ENCODE results near the gene LOXL3. TPM values are rescaled to one million over a fixed set of nuclear protein-coding genes. Genes with fewer than 3 reads are reported as not detected.
A peak's percentile ranks its signal among the peaks of the same experiment; 100 is the strongest.

The LOXL3 gene
- polyA plus RNA-seq, 10 donors: 6.4 to 9.8 (median 7.6) TPM

GRCh38 chr2:74551942-74552913 lies 1.5 kb downstream of the LOXL3 start:
- no peak for DNase-seq

GRCh38 chr2:74551530-74551929 lies 2.2 kb downstream of the LOXL3 start:
- no peak for DNase-seq

- DNase-seq: no peak
Observed at GRCh38 chr2:74550231-74550630, 3.5 kb downstream of the LOXL3 start.

- peak in 2 of 3 donors; percentile 47 to 79 for DNase-seq
Observed at GRCh38 chr2:74548900-74549826, 4.6 kb downstream of the LOXL3 start.

- DNase-seq: peak in 1 of 3 donors; percentile 85
Observed at GRCh38 chr2:74548285-74548899, 5.3 kb downstream of the LOXL3 start.

GRCh38 chr2:74546004-74546403 lies 7.7 kb downstream of the LOXL3 start:
- DNase-seq: no peak

- no peak for DNase-seq
Observed at GRCh38 chr2:74544634-74545033, 9.1 kb downstream of the LOXL3 start.

GRCh38 chr2:74542978-74543377 lies 10.8 kb downstream of the LOXL3 start:
- DNase-seq: no peak

GRCh38 chr2:74540291-74540690 lies 13.5 kb downstream of the LOXL3 start:
- DNase-seq: no peak

GRCh38 chr2:74538881-74539339 lies 14.8 kb downstream of the LOXL3 start:
- no peak for DNase-seq

GRCh38 chr2:74537140-74537539 lies 16.6 kb downstream of the LOXL3 start:
- DNase-seq: no peak

- DNase-seq: no peak
Observed at GRCh38 chr2:74536166-74536950, 17.4 kb downstream of the LOXL3 start.

GRCh38 chr2:74535440-74535965 lies 18.2 kb downstream of the LOXL3 start:
- DNase-seq: no peak

- no peak for DNase-seq
Observed at GRCh38 chr2:74534411-74534810, 19.3 kb downstream of the LOXL3 start.

- no peak for DNase-seq
Observed at GRCh38 chr2:74533464-74533863, 20.3 kb downstream of the LOXL3 start.

GRCh38 chr2:74532222-74532621 lies 21.5 kb downstream of the LOXL3 start:
- DNase-seq: peak in 1 of 3 donors; percentile 60

GRCh38 chr2:74531666-74532065 lies 22.1 kb downstream of the LOXL3 start:
- no peak for DNase-seq

GRCh38 chr2:74530239-74531187 lies 23.2 kb downstream of the LOXL3 start:
- DNase-seq: peak in 1 of 3 donors; percentile 80
